22Rv1 (cell line): ENCODE measurements around the gene DDR1.

Source experiments
- H3K27ac ChIP-seq: fragments of 450-650 bp; 2 replicates; pipeline ENCODE4 v1.5.1; 2017
- ZFX ChIP-seq: fragments of 450-650 bp; IDR thresholded peaks from 2 replicates; pipeline ENCODE4 v1.6.1; 2017; ENCODE audit warnings: antibody characterized with exemption, borderline replicate concordance
- TF ChIP-seq, protein P1 (sequence below): fragments of 450-650 bp; IDR thresholded peaks from 2 replicates; pipeline ENCODE4 v1.5.1; 2017; ENCODE audit warnings: mild to moderate bottlenecking

Gene DDR1

DNA sequence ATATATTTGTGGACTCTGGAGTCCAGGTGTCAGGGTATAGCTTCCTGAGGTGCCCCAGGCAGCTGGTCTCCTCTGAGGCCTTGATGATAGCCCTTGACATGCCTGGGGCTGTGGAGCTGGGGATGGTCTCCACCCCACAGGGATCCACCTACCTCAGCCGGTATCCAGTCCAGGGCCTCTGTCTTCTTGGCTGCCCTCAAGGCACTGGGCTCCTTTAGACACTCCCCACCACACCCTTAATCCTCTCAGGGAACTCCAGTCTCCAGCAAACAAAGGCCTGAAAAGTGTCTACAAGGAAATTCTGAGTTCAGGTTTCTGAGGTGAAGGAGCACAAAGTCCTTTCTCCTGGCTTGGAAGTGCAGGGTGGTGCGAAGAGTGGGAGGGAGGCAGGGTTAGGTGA, 44.6 kb upstream of the DDR1 start:
- no peak for TF ChIP-seq ZFX
- TF ChIP-seq, protein P1, sequence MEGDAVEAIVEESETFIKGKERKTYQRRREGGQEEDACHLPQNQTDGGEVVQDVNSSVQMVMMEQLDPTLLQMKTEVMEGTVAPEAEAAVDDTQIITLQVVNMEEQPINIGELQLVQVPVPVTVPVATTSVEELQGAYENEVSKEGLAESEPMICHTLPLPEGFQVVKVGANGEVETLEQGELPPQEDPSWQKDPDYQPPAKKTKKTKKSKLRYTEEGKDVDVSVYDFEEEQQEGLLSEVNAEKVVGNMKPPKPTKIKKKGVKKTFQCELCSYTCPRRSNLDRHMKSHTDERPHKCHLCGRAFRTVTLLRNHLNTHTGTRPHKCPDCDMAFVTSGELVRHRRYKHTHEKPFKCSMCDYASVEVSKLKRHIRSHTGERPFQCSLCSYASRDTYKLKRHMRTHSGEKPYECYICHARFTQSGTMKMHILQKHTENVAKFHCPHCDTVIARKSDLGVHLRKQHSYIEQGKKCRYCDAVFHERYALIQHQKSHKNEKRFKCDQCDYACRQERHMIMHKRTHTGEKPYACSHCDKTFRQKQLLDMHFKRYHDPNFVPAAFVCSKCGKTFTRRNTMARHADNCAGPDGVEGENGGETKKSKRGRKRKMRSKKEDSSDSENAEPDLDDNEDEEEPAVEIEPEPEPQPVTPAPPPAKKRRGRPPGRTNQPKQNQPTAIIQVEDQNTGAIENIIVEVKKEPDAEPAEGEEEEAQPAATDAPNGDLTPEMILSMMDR, result no peak
- H3K27ac ChIP-seq, result no peak overlapping the region

- H3K27ac ChIP-seq, result no peak overlapping the region
- TF ChIP-seq, protein P1, result no peak
- no peak for TF ChIP-seq ZFX
These were observed 44.0 kb upstream of the DDR1 start for GRCh38 chr6:30840084-30840934.

- TF ChIP-seq, protein P1, result no peak
- TF ChIP-seq ZFX, result no peak
- H3K27ac ChIP-seq, result no peak overlapping the region
These were observed 43.2 kb upstream of the DDR1 start for GRCh38 chr6:30840935-30841643.

DNA sequence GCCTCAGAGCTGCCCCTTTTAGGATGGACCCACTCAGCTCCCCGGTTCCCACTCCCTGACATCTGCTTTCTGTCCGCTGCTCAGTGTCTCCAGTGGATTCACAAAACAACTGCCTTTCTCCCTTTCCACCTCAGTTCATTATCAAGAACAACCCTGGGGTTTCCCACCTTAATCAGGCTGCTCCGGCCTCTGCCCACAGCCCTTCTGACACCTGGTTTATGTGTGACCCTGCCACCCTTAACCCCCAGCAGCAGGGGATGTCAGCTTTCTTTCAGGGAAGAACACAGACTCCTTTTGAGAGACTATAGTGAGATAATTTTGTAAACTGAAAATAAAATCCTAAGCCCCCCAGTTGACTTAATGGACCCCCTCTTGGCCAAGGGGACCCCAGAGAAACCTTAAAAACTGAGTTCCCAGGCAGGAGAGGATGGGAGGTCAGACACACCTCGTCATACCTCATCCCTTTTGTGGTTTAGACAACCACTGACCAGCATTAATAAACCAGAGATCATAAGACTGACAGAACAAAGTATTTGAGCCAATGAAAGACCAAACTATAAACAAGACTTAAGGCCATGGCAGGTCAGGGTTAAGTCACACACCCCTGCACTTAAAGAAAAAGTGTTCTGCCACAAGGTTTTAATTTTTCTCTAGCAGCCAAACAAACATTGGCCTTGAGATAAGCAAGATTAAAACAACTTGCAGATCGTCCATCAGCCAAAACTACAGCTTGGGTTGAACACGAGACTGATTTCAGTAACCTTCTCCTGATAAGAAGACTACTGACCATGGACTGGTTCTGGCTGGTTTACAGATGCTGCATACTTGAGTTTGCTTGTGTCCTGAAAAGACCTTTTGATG, 42.4 kb upstream of the DDR1 start:
- TF ChIP-seq, protein P1, result no peak
- TF ChIP-seq ZFX, result no peak
- H3K27ac ChIP-seq, result no peak overlapping the region

GRCh38 chr6:30842754-30843610, 41.3 kb upstream of the DDR1 start:
- no peak overlapping the region for H3K27ac ChIP-seq
- TF ChIP-seq ZFX, result no peak

GRCh38 chr6:30843611-30843998, 40.7 kb upstream of the DDR1 start:
- H3K27ac ChIP-seq, result no peak overlapping the region

More at GRCh38 chr6:30843611-30843998, 40.7 kb upstream of the DDR1 start:
- TF ChIP-seq ZFX, result no peak
- TF ChIP-seq, protein P1, result no peak
